A549 (cell line): ENCODE measurements around the gene AUTS2. TPM values are rescaled to one million over a fixed set of nuclear protein-coding genes. Genes with fewer than 3 reads are reported as not detected.

ENCODE experiments used
- ATAC-seq, 2 experiments: fragments of 200-7000 bp in 1 of 2; fragments of >200 bp in 1 of 2; cut with Nextera tagmentation in 1 of 2; cut with Tn5 transposase in 1 of 2; 3 replicates each; pipeline versions ENCODE4 v1.8.0 to v1.9.1; 2018 to 2020; ENCODE audit warnings: mild to moderate bottlenecking in 1 of 2, moderate library complexity in 1 of 2
- CTCF ChIA-PET: fragments of 300-600 bp; sonication (Branson Sonifier 250); formaldehyde crosslinking; extraction: SDS; loops from one replicate; lab custom pipeline; 2021; ENCODE audit warnings: antibody characterized with exemption, inconsistent platforms; lab: Yijun Ruan, JAX
- POLR2A ChIA-PET: fragments of 350-600 bp; formaldehyde crosslinking; extraction: SDS; loops from one replicate; lab custom pipeline; 2021; ENCODE audit warnings: antibody characterized with exemption, inconsistent platforms; lab: Yijun Ruan, JAX
- DNase-seq, 2 experiments: peaks; one replicate each; pipeline versions ENCODE4 v3.0.0 to v3.0.0-alpha.2; 2011 to 2016; ENCODE audit warnings: low read depth in 1 of 2, low spot score in 1 of 2
- FAIRE-seq: peaks from 2 replicates; lab custom pipeline; 2011; peaks lifted over from hg19 to GRCh38; lab: Jason Lieb, UNC
- H3K27ac ChIP-seq, 2 experiments: fragments of >200 bp; sonication (Bioruptor Twin); formaldehyde crosslinking; 3 replicates each; pipeline ENCODE4 v1.5.1; 2016 to 2017
- H3K4me1 ChIP-seq: fragments of >200 bp; sonication (Bioruptor Twin); formaldehyde crosslinking; 3 replicates; pipeline ENCODE4 v1.6.1; 2016
- H3K4me2 ChIP-seq: fragments of >200 bp; sonication (Bioruptor Twin); formaldehyde crosslinking; 3 replicates; pipeline ENCODE4 v1.6.1; 2016
- H3K4me3 ChIP-seq: fragments of >200 bp; sonication (Bioruptor Twin); formaldehyde crosslinking; 3 replicates; pipeline ENCODE4 v1.5.1; 2016
- H3K9me3 ChIP-seq: fragments of >200 bp; sonication (Bioruptor Twin); formaldehyde crosslinking; 3 replicates; pipeline ENCODE4 v1.6.1; 2016
- ATOH8 ChIP-seq: fragments of 250-450 bp; sonication (Bioruptor Pico); IDR thresholded peaks from 2 replicates; pipeline ENCODE4 v1.5.0; 2020; ENCODE audit warnings: low read depth, mild to moderate bottlenecking, moderate library complexity
- BCL3 ChIP-seq: fragments of >200 bp; sonication (Bioruptor Twin); formaldehyde crosslinking; IDR thresholded peaks from 3 replicates; pipeline ENCODE4 v1.6.1; 2016
- CBX2 ChIP-seq: fragments of 200-600 bp; sonication (generic); IDR thresholded peaks from 2 replicates; pipeline ENCODE4 v1.6.1; 2016; ENCODE audit warnings: low read depth, mild to moderate bottlenecking, borderline replicate concordance
- CEBPB ChIP-seq, 2 experiments: fragments of >200 bp in 1 of 2; sonication (Bioruptor Twin) in 1 of 2; formaldehyde crosslinking in 1 of 2; IDR thresholded peaks; 2 replicates each; pipeline ENCODE4 v1.6.1; 2012 to 2016
- CHD2 ChIP-seq: fragments of 150-350 bp; IDR thresholded peaks from 2 replicates; pipeline ENCODE4 v1.6.1; 2014; ENCODE audit warnings: low read length; ENCODE audit not compliant: partially characterized antibody
- EHMT2 ChIP-seq: fragments of 200-600 bp; sonication (generic); IDR thresholded peaks from 2 replicates; pipeline ENCODE4 v1.6.1; 2016; ENCODE audit warnings: antibody characterized with exemption, low read depth, mild to moderate bottlenecking, moderate library complexity
- ELK1 ChIP-seq: fragments of 150-350 bp; IDR thresholded peaks from 2 replicates; pipeline ENCODE4 v1.6.1; 2014; ENCODE audit warnings: low read depth, mild to moderate bottlenecking, low read length
- ESRRA ChIP-seq: fragments of 150-350 bp; IDR thresholded peaks from 2 replicates; pipeline ENCODE4 v1.6.1; 2014; ENCODE audit warnings: mild to moderate bottlenecking, low read length, borderline replicate concordance
- FOSB ChIP-seq: fragments of 250-450 bp; sonication (Bioruptor Pico); IDR thresholded peaks from 2 replicates; pipeline ENCODE4 v1.5.0; 2020; ENCODE audit warnings: mild to moderate bottlenecking, moderate library complexity
- GATA3 ChIP-seq: IDR thresholded peaks from 2 replicates; pipeline ENCODE4 v1.6.1; 2012; ENCODE audit warnings: borderline replicate concordance
- HDAC2 ChIP-seq: fragments of 200-600 bp; sonication (generic); IDR thresholded peaks from 2 replicates; pipeline ENCODE4 v1.6.1; 2016
- HES2 ChIP-seq: fragments of >200 bp; sonication (Bioruptor Twin); formaldehyde crosslinking; IDR thresholded peaks from 2 replicates; pipeline ENCODE4 v1.6.1; 2016
- HMGXB4 ChIP-seq: fragments of 250-450 bp; sonication (Bioruptor Pico); IDR thresholded peaks from 2 replicates; pipeline ENCODE4 v1.5.0; 2021; ENCODE audit warnings: mild to moderate bottlenecking, moderate library complexity, borderline replicate concordance
- HOXB13 ChIP-seq: fragments of 250-450 bp; sonication (Bioruptor Pico); IDR thresholded peaks from 2 replicates; pipeline ENCODE4 v1.5.0; 2020; ENCODE audit warnings: low read depth, mild to moderate bottlenecking, moderate library complexity
- JUNB ChIP-seq: fragments of >200 bp; sonication (Bioruptor Twin); formaldehyde crosslinking; IDR thresholded peaks from 2 replicates; pipeline ENCODE4 v1.6.1; 2016
- KDM1A ChIP-seq: fragments of 200-600 bp; sonication (generic); IDR thresholded peaks from 2 replicates; pipeline ENCODE4 v1.6.1; 2016; ENCODE audit warnings: low read depth, mild to moderate bottlenecking
- NPAS2 ChIP-seq: fragments of 250-450 bp; sonication (Bioruptor Pico); IDR thresholded peaks from 2 replicates; pipeline ENCODE4 v1.8.0; 2022; ENCODE audit warnings: mild to moderate bottlenecking, moderate library complexity, borderline replicate concordance
- POLR2A ChIP-seq: IDR thresholded peaks from 2 replicates; pipeline ENCODE4 v1.6.1; 2012; ENCODE audit warnings: mild to moderate bottlenecking, low read length
- POLR2AphosphoS2 ChIP-seq: conservative IDR thresholded peaks from 2 replicates; pipeline ENCODE4 v1.6.1; 2012; ENCODE audit warnings: low read length, improper control_type of control experiment, inconsistent platforms
- RAD21 ChIP-seq, 2 experiments: fragments of >200 bp in 1 of 2; sonication (Bioruptor Twin) in 1 of 2; formaldehyde crosslinking in 1 of 2; IDR thresholded peaks in 1 of 2; conservative IDR thresholded peaks in 1 of 2; 2 replicates in 1 of 2; 3 replicates in 1 of 2; pipeline ENCODE4 v1.6.1; 2012 to 2018; ENCODE audit warnings: inconsistent platforms in 1 of 2
- RCOR1 ChIP-seq: fragments of 150-350 bp; IDR thresholded peaks from 2 replicates; pipeline ENCODE4 v1.6.1; 2014; ENCODE audit warnings: antibody characterized with exemption, low read length, low read depth
- TFCP2L1 ChIP-seq: fragments of 250-450 bp; sonication (Bioruptor Pico); IDR thresholded peaks from 2 replicates; pipeline ENCODE4 v1.5.0; 2021; ENCODE audit warnings: mild to moderate bottlenecking
- ZC3H11A ChIP-seq: fragments of 450-650 bp; IDR thresholded peaks from 2 replicates; pipeline ENCODE4 v1.6.1; 2014; ENCODE audit warnings: antibody characterized with exemption, mild to moderate bottlenecking
- ZNF302 ChIP-seq: fragments of 250-450 bp; sonication (Bioruptor Pico); IDR thresholded peaks from 2 replicates; pipeline ENCODE4 v1.9.0; 2021; ENCODE audit warnings: inconsistent platforms, mild to moderate bottlenecking, moderate library complexity
- ZSCAN20 ChIP-seq: fragments of 250-450 bp; sonication (Bioruptor Pico); IDR thresholded peaks from 2 replicates; pipeline ENCODE4 v1.8.0; 2022; ENCODE audit warnings: mild to moderate bottlenecking, moderate library complexity
- WGBS: methylation state at CpG from one replicate; pipeline ENCODE4 v1.1.6; 2017; ENCODE audit errors: missing lambda C conversion rate; 5-methylcytosine and 5-hydroxymethylcytosine counted together
- polyA plus RNA-seq, 4 experiments: library from polyadenylated mRNA; depleted of rRNA in 3 of 4; stranded (reverse); fragments of >200 nt; fragmentation: RNase III in 1 of 4; extraction: RNeasy Plus Mini Kit Qiagen cat#74134 plus additional on column Dnase treatment in 1 of 4; gene quantifications; 2 replicates in 3 of 4; 3 replicates in 1 of 4; pipeline ENCODE4 v1.2.3, GENCODE V29; 2011 to 2017

The AUTS2 gene
- polyA plus RNA-seq, 2 of the 4 experiments (the other 2 are of a cell fraction) = 1.6 to 3.6 TPM

GRCh38 chr7:69701288-69701687, 103.0 kb downstream of the AUTS2 start:
- FAIRE-seq (no peak), ATAC-seq (no peak), DNase-seq (no peak)
- Histone ChIP-seq H3K27ac (no peak overlapping the region), H3K4me3 (no peak overlapping the region), H3K4me1 (peaks cover 10% of the 10 kb centered on the region; the same call in 2 of the 3 replicates), H3K4me2 (no peak overlapping the region), H3K9me3 (no peaks in the 10 kb centered on the region)
- WGBS = 48% methylated on average over 5 of the region's 5 CpGs
- ChIA-PET POLR2A (no interaction called here), CTCF (no interaction called here)
- TF ChIP-seq KDM1A = no peak
- TF ChIP-seq ZNF302 = no peak
- TF ChIP-seq HOXB13 (CRISPR knock-in tag) = no peak
- TF ChIP-seq CHD2 = no peak
- TF ChIP-seq HES2 = no peak
- no peak for TF ChIP-seq RAD21 (conservative IDR thresholded peaks at IDR 0.05 in 1 of 2, IDR thresholded peaks at IDR 0.05 in 1 of 2)
- TF ChIP-seq CEBPB (IDR thresholded peaks at IDR 0.05) = no peak
- no peak for TF ChIP-seq HDAC2
- TF ChIP-seq POLR2AphosphoS2 = no peak
- no peak for TF ChIP-seq ATOH8 (CRISPR knock-in tag)

- H3K9me3 ChIP-seq = no peaks in the 10 kb centered on the region
- no peak overlapping the region for H3K4me3 ChIP-seq
- TF ChIP-seq CBX2 (no peak), JUNB (no peak), HMGXB4 (CRISPR knock-in tag) (no peak), TFCP2L1 (no peak), BCL3 (no peak), CHD2 (no peak), EHMT2 (no peak), ZSCAN20 (no peak), NPAS2 (CRISPR knock-in tag) (no peak), POLR2A (no peak), ZNF302 (no peak), ESRRA (no peak), GATA3 (no peak), KDM1A (no peak), RCOR1 (no peak), FOSB (CRISPR knock-in tag) (no peak), ZC3H11A (no peak), ELK1 (no peak)
- H3K4me1 ChIP-seq = peaks cover 10% of the 10 kb centered on the region; the same call in 2 of the 3 replicates
- DNase-seq = no peak
- ATAC-seq = no peak
- no peak for FAIRE-seq
- no peak overlapping the region for H3K27ac ChIP-seq
- ChIA-PET CTCF (no interaction called here), POLR2A (no interaction called here)
- WGBS = 48% methylated on average over 1 of the region's 1 CpG
- H3K4me2 ChIP-seq = no peak overlapping the region
Measured at GRCh38 chr7:69702357-69702756, 104.1 kb downstream of the AUTS2 start.
